Neural progenitor cell (in vitro differentiated cells): ENCODE measurements around the gene ARHGEF12. TPM values are rescaled to one million over a fixed set of nuclear protein-coding genes. Genes with fewer than 3 reads are reported as not detected.

Experiments used
- DNase-seq: peaks from one replicate; pipeline ENCODE4 v3.0.0-alpha.2; 2016; ENCODE audit warnings: low spot score
- H2AFZ ChIP-seq: fragments of 200-600 bp; sonication (generic); replicated peaks from 2 replicates; pipeline ENCODE4 v1.6.1; 2016; ENCODE audit warnings: antibody characterized with exemption
- H3F3A ChIP-seq: fragments of 200-600 bp; sonication (generic); 2 replicates; pipeline ENCODE4 v1.6.1; 2016; ENCODE audit warnings: antibody characterized with exemption, low read depth
- H3K27ac ChIP-seq: fragments of 200-600 bp; sonication (generic); 2 replicates; pipeline ENCODE4 v1.5.1; 2016; ENCODE audit warnings: mild to moderate bottlenecking
- H3K27me3 ChIP-seq: fragments of 200-600 bp; sonication (generic); 2 replicates; pipeline ENCODE4 v1.6.1; 2016; ENCODE audit warnings: mild to moderate bottlenecking, moderate library complexity
- H3K36me3 ChIP-seq: fragments of 200-600 bp; sonication (generic); 2 replicates; pipeline ENCODE4 v1.5.1; 2016
- H3K4me1 ChIP-seq: fragments of 200-600 bp; sonication (generic); 2 replicates; pipeline ENCODE4 v1.6.1; 2016; ENCODE audit warnings: mixed run types
- H3K4me2 ChIP-seq: fragments of 200-600 bp; sonication (generic); 2 replicates; pipeline ENCODE4 v1.6.1; 2016
- H3K4me3 ChIP-seq: fragments of 200-600 bp; sonication (generic); 2 replicates; pipeline ENCODE4 v1.5.1; 2016
- H3K79me2 ChIP-seq: fragments of 200-600 bp; sonication (generic); 2 replicates; pipeline ENCODE4 v1.6.1; 2016; ENCODE audit warnings: low read depth
- H3K9ac ChIP-seq: fragments of 200-600 bp; sonication (generic); 2 replicates; pipeline ENCODE4 v1.6.1; 2016
- H3K9me3 ChIP-seq: fragments of 200-600 bp; sonication (generic); 2 replicates; pipeline ENCODE4 v1.5.1; 2016; ENCODE audit warnings: low read depth
- H4K20me1 ChIP-seq: fragments of 200-600 bp; sonication (generic); 2 replicates; pipeline ENCODE4 v1.6.1; 2016; ENCODE audit warnings: low read depth
- H3K27ac Mint-ChIP-seq: 3 replicates; pipeline ENCODE4 v1.8.0; 2021; ENCODE audit warnings: mixed read lengths
- H3K27me3 Mint-ChIP-seq: 2 replicates; pipeline ENCODE4 v1.8.0; 2022; ENCODE audit warnings: low read depth, mild to moderate bottlenecking, inconsistent platforms, moderate library complexity, mixed read lengths; ENCODE audit not compliant: insufficient read depth
- H3K36me3 Mint-ChIP-seq: 3 replicates; pipeline ENCODE4 v1.8.0; 2021; ENCODE audit warnings: mixed read lengths
- H3K4me1 Mint-ChIP-seq: 3 replicates; pipeline ENCODE4 v1.8.0; 2021; ENCODE audit warnings: mixed read lengths
- H3K4me3 Mint-ChIP-seq: 3 replicates; pipeline ENCODE4 v1.8.0; 2021; ENCODE audit warnings: mild to moderate bottlenecking, moderate library complexity, mixed read lengths
- H3K9me3 Mint-ChIP-seq: 3 replicates; pipeline ENCODE4 v1.8.0; 2020; ENCODE audit warnings: mixed read lengths
- CTCF ChIP-seq: fragments of 200-600 bp; sonication (generic); IDR thresholded peaks from 2 replicates; pipeline ENCODE4 v1.5.1; 2017; ENCODE audit warnings: antibody characterized with exemption, mild to moderate bottlenecking
- EZH2 ChIP-seq: fragments of 200-600 bp; sonication (generic); IDR thresholded peaks from 2 replicates; pipeline ENCODE4 v1.6.1; 2017; ENCODE audit warnings: antibody characterized with exemption, mild to moderate bottlenecking, moderate library complexity
- EZH2phosphoT487 ChIP-seq: fragments of 200-600 bp; sonication (generic); IDR thresholded peaks from 2 replicates; pipeline ENCODE4 v1.6.1; 2017; ENCODE audit warnings: antibody characterized with exemption
- total RNA-seq: library from RNA; depleted of rRNA; stranded (reverse); fragments of >200 nt; gene quantifications from 2 replicates; pipeline ENCODE4 v1.2.3, GENCODE V29; 2015; ENCODE audit warnings: low replicate concordance

The ARHGEF12 gene
- total RNA-seq, 1 donor from 2014 or later: 31.3 TPM

DNA sequence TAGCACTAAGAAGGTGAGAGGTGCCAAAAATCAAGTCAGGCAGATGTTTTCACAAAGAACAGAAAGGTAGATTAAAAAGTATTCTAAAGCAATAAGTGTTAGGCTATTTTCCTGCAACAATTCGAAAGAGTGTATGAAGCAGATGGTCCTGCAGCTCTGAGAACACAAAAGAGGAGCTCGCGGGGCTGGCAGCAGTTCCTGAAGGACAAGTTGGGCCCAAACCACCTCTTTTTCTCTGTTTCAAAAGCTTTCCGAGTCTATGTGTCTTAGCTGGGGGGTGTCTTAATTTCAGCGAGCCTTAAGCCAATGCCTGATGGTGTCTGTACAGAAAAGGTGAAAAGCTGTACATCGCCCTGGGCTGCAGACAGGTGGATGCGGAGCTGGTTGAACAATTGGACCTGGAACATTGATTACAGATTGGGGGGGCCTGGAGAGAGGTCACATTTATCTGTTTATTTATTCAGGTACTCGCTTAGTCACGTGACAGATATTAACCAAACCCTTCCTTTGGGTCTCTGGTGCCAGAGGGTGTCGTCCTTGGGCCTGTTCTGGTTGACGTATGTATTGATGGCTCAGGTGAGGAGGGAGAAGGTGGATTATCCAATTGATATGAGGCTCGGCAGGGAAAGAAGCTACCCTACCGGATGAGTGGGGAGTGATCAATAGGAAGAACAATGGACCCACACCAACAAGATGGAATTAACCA is 200.0 kb downstream of the ARHGEF12 start:
- H3K4me1 Mint-ChIP-seq: peaks cover 40% of the 10 kb centered on the region
- Histone ChIP-seq H3F3A (peaks cover 14% of the 10 kb centered on the region), H3K27me3 (no peaks in the 10 kb centered on the region), H3K9ac (no peak overlapping the region), H3K4me2 (no peak overlapping the region), H3K4me1 (peaks cover 32% of the 10 kb centered on the region), H4K20me1 (peaks cover 16% of the 10 kb centered on the region), H2AFZ (no peak overlapping the region), H3K36me3 (no peaks in the 10 kb centered on the region), H3K79me2 (no peaks in the 10 kb centered on the region), H3K9me3 (no peaks in the 10 kb centered on the region), H3K27ac (no peak overlapping the region), H3K4me3 (no peak overlapping the region)
- no peaks in the 10 kb centered on the region for H3K36me3 Mint-ChIP-seq
- H3K27me3 Mint-ChIP-seq: peaks cover 11% of the 10 kb centered on the region
- no peak for DNase-seq
- H3K27ac Mint-ChIP-seq: no peak overlapping the region
- no peaks in the 10 kb centered on the region for H3K9me3 Mint-ChIP-seq
- TF ChIP-seq EZH2: no peak
- no peak for TF ChIP-seq CTCF
- no peak for TF ChIP-seq EZH2phosphoT487
- no peak overlapping the region for H3K4me3 Mint-ChIP-seq

GRCh38 chr11:120536797-120537169 is 200.6 kb downstream of the ARHGEF12 start:
- peaks cover 32% of the 10 kb centered on the region for H3K4me1 ChIP-seq
- Mint-ChIP-seq H3K36me3 (no peaks in the 10 kb centered on the region), H3K27me3 (peaks cover 11% of the 10 kb centered on the region), H3K9me3 (peaks cover 3% of the 10 kb centered on the region), H3K27ac (no peak overlapping the region), H3K4me3 (no peak overlapping the region), H3K4me1 (peaks cover 40% of the 10 kb centered on the region)
- H3F3A ChIP-seq: peaks cover 14% of the 10 kb centered on the region
- no peaks in the 10 kb centered on the region for H3K27me3 ChIP-seq
- H4K20me1 ChIP-seq: peaks cover 12% of the 10 kb centered on the region
- no peaks in the 10 kb centered on the region for H3K36me3 ChIP-seq
- H3K4me3 ChIP-seq: no peak overlapping the region
- no peaks in the 10 kb centered on the region for H3K9me3 ChIP-seq
- no peak overlapping the region for H3K4me2 ChIP-seq
- H3K79me2 ChIP-seq: no peaks in the 10 kb centered on the region
- no peak overlapping the region for H3K9ac ChIP-seq
- DNase-seq: no peak
- H3K27ac ChIP-seq: no peak overlapping the region
- no peak overlapping the region for H2AFZ ChIP-seq
- TF ChIP-seq EZH2 (no peak), CTCF (no peak), EZH2phosphoT487 (no peak)

DNA sequence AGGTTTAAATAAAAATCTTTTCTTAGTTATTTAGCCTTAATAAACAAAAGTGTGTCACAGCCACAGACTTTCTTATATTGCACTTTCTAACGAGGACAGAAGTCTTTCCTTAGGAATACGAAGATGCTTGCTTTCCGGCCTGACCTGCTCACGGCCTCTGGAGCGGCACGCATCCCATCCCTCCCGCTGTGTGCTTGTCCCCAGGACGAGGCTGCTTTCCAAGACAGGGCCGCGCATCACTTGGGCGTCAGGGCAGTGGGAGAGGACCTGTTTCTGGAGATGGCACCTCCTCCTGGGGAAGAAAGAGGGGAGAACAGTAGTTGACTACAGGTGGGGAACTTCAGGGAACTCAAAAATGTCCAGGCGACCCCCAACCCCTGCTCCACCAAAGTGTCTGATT is 201.8 kb downstream of the ARHGEF12 start:
- Mint-ChIP-seq H3K4me1 (peaks cover 31% of the 10 kb centered on the region), H3K27me3 (peaks cover 8% of the 10 kb centered on the region), H3K4me3 (no peak overlapping the region), H3K9me3 (peaks cover 7% of the 10 kb centered on the region), H3K27ac (no peak overlapping the region), H3K36me3 (no peaks in the 10 kb centered on the region)
- no peak overlapping the region for H3K4me3 ChIP-seq
- H3K27me3 ChIP-seq: no peaks in the 10 kb centered on the region
- no peaks in the 10 kb centered on the region for H3K79me2 ChIP-seq
- H3K9ac ChIP-seq: no peak overlapping the region
- peaks cover 22% of the 10 kb centered on the region for H3K4me1 ChIP-seq
- H3F3A ChIP-seq: peaks cover 4% of the 10 kb centered on the region
- no peak overlapping the region for H2AFZ ChIP-seq
- no peaks in the 10 kb centered on the region for H3K9me3 ChIP-seq
- DNase-seq: no peak
- H3K4me2 ChIP-seq: no peak overlapping the region
- H3K36me3 ChIP-seq: no peaks in the 10 kb centered on the region
- H3K27ac ChIP-seq: no peak overlapping the region
- no peak for TF ChIP-seq EZH2
- TF ChIP-seq EZH2phosphoT487: no peak
- TF ChIP-seq CTCF: no peak
- peaks cover 3% of the 10 kb centered on the region for H4K20me1 ChIP-seq
